GM23248 (cell line): ENCODE data around the gene PGS1. TPM values are rescaled to one million over a fixed set of nuclear protein-coding genes. Genes with fewer than 3 reads are reported as not detected.
A peak's percentile ranks its signal among the peaks of the same experiment; 100 is the strongest.

Experiments used
- DNase-seq: peaks from one replicate; pipeline ENCODE4 v3.0.0-alpha.2; 2015
- H2AFZ ChIP-seq: fragments of 200-600 bp; sonication (generic); 2 replicates; pipeline ENCODE4 v1.6.1; 2016; ENCODE audit warnings: antibody characterized with exemption
- H3F3A ChIP-seq: fragments of 200-600 bp; sonication (generic); 2 replicates; pipeline ENCODE4 v1.6.1; 2016; ENCODE audit warnings: mild to moderate bottlenecking, antibody characterized with exemption, mixed run types; ENCODE audit not compliant: insufficient read depth
- H3K27ac ChIP-seq: fragments of 200-600 bp; sonication (generic); 2 replicates; pipeline ENCODE4 v1.5.1; 2016; ENCODE audit warnings: mild to moderate bottlenecking
- H3K27me3 ChIP-seq: fragments of 200-600 bp; sonication (generic); replicated peaks from 2 replicates; pipeline ENCODE4 v1.6.1; 2016; ENCODE audit warnings: mild to moderate bottlenecking; ENCODE audit not compliant: insufficient read depth
- H3K36me3 ChIP-seq: fragments of 200-600 bp; sonication (generic); 2 replicates; pipeline ENCODE4 v1.6.1; 2016; ENCODE audit warnings: low read depth, mild to moderate bottlenecking
- H3K4me1 ChIP-seq: fragments of 200-600 bp; sonication (generic); 2 replicates; pipeline ENCODE4 v1.6.1; 2016; ENCODE audit warnings: mild to moderate bottlenecking; ENCODE audit not compliant: insufficient read depth
- H3K4me2 ChIP-seq: fragments of 200-600 bp; sonication (generic); one replicate; pipeline ENCODE4 v1.6.1; 2016; ENCODE audit warnings: mild to moderate bottlenecking; ENCODE audit not compliant: unreplicated experiment
- H3K4me3 ChIP-seq: fragments of 200-600 bp; sonication (generic); 2 replicates; pipeline ENCODE4 v1.5.1; 2016; ENCODE audit warnings: mild to moderate bottlenecking
- H3K79me2 ChIP-seq: fragments of 200-600 bp; sonication (generic); 2 replicates; pipeline ENCODE4 v1.6.1; 2016; ENCODE audit warnings: mild to moderate bottlenecking; ENCODE audit not compliant: insufficient read depth
- H3K9ac ChIP-seq: fragments of 200-600 bp; sonication (generic); 2 replicates; pipeline ENCODE4 v1.6.1; 2016; ENCODE audit warnings: mild to moderate bottlenecking
- H3K9me2 ChIP-seq: fragments of 200-600 bp; sonication (generic); 2 replicates; pipeline ENCODE4 v1.6.1; 2016; ENCODE audit warnings: mixed run types, mild to moderate bottlenecking, moderate library complexity; ENCODE audit not compliant: insufficient read depth
- H3K9me3 ChIP-seq: fragments of 200-600 bp; sonication (generic); one replicate; pipeline ENCODE4 v1.6.1; 2017; ENCODE audit warnings: low read depth
- H4K20me1 ChIP-seq: fragments of 200-600 bp; sonication (generic); 2 replicates; pipeline ENCODE4 v1.6.0; 2016; ENCODE audit not compliant: insufficient read depth
- EZH2 ChIP-seq: fragments of 200-600 bp; sonication (generic); IDR thresholded peaks from 2 replicates; pipeline ENCODE4 v1.6.1; 2018; ENCODE audit warnings: antibody characterized with exemption, mild to moderate bottlenecking; ENCODE audit not compliant: insufficient read depth, poor library complexity, severe bottlenecking
- EZH2phosphoT487 ChIP-seq: fragments of 200-600 bp; sonication (generic); IDR thresholded peaks from 2 replicates; pipeline ENCODE4 v1.6.1; 2018; ENCODE audit warnings: antibody characterized with exemption, moderate library complexity, mild to moderate bottlenecking, low read depth; ENCODE audit not compliant: insufficient read depth
- WGBS, 2 experiments: methylation state at CpG; one replicate each; pipeline ENCODE4 v1.1.6; 2015 to 2017; ENCODE audit warnings: low lambda C conversion rate in 2 of 2, low coverage in 1 of 2; ENCODE audit errors: missing lambda C conversion rate in 2 of 2; 5-methylcytosine and 5-hydroxymethylcytosine counted together
- in situ Hi-C: fragments of 300-500 bp; cut with MboI; formaldehyde crosslinking; loops from 2 replicates; pipeline ENCODE4 v1.15.0; 2020
- polyA plus RNA-seq: library from polyadenylated mRNA; unstranded; fragments of >200 nt; fragmentation: Nextera tagmentation; extraction: Ambion mirVana; gene quantifications from 2 replicates; pipeline ENCODE4 v1.2.1, GENCODE V29; 2016
- total RNA-seq: library from RNA; depleted of rRNA; stranded (reverse); fragments of >200 nt; shearing (Covaris generic); gene quantifications from 2 replicates; pipeline ENCODE4 v1.2.3, GENCODE V29; 2014

The PGS1 gene
- total and polyA plus RNA-seq, 2 experiments from 2014 or later: 30.2 to 32.5 TPM

- Histone ChIP-seq H2AFZ (no peak overlapping the region), H3K4me3 (no peak overlapping the region), H3K9me3 (no peaks in the 10 kb centered on the region), H4K20me1 (no peaks in the 10 kb centered on the region), H3K9me2 (no peaks in the 10 kb centered on the region), H3K36me3 (no peaks in the 10 kb centered on the region), H3K9ac (no peak overlapping the region), H3K27ac (no peak overlapping the region), H3K27me3 (no peaks in the 10 kb centered on the region), H3K4me1 (no peaks in the 10 kb centered on the region), H3K4me2 (no peak overlapping the region), H3F3A (no peaks in the 10 kb centered on the region), H3K79me2 (no peaks in the 10 kb centered on the region)
- no peak for DNase-seq
- in situ Hi-C loops: no loop called here
- WGBS, 2 experiments: 63 to 66% methylated on average over 18 to 19 of the region's 19 CpGs
- no peak for TF ChIP-seq EZH2phosphoT487
These were observed 57.0 kb downstream of the PGS1 start for GRCh38 chr17:78435330-78436005.

- H3K36me3 ChIP-seq: no peaks in the 10 kb centered on the region
- peaks cover 5% of the 10 kb centered on the region; the same call in 1 of the 2 replicates for H3K27me3 ChIP-seq
- H3K9me3 ChIP-seq: no peaks in the 10 kb centered on the region
- no peaks in the 10 kb centered on the region for H4K20me1 ChIP-seq
- no peak overlapping the region for H2AFZ ChIP-seq
- no peak overlapping the region for H3K4me3 ChIP-seq
- no peak for TF ChIP-seq EZH2phosphoT487
- TF ChIP-seq EZH2: no peak
- in situ Hi-C loops: no loop called here
- no peaks in the 10 kb centered on the region for H3K9me2 ChIP-seq
- H3K9ac ChIP-seq: no peak overlapping the region
- no peaks in the 10 kb centered on the region for H3K79me2 ChIP-seq
- no peak overlapping the region for H3K27ac ChIP-seq
- no peaks in the 10 kb centered on the region for H3K4me1 ChIP-seq
- DNase-seq: no peak
- H3F3A ChIP-seq: no peaks in the 10 kb centered on the region
- H3K4me2 ChIP-seq: no peak overlapping the region
- WGBS, 2 experiments: 77 to 84% methylated on average over 20 of the region's 20 CpGs
These were observed 59.2 kb downstream of the PGS1 start for GRCh38 chr17:78437508-78438169.

GRCh38 chr17:78438271-78438691 is 59.8 kb downstream of the PGS1 start:
- H4K20me1 ChIP-seq: no peaks in the 10 kb centered on the region
- in situ Hi-C loops: no loop called here
- no peak overlapping the region for H2AFZ ChIP-seq
- H3K9me2 ChIP-seq: no peaks in the 10 kb centered on the region
- no peaks in the 10 kb centered on the region for H3K9me3 ChIP-seq
- H3K4me1 ChIP-seq: no peaks in the 10 kb centered on the region
- no peaks in the 10 kb centered on the region for H3F3A ChIP-seq
- H3K27me3 ChIP-seq: peaks cover 7% of the 10 kb centered on the region; the same call in 1 of the 2 replicates
- 77 to 84% methylated on average over 10 of the region's 10 CpGs for WGBS, 2 experiments
- H3K4me2 ChIP-seq: no peak overlapping the region
- H3K79me2 ChIP-seq: no peaks in the 10 kb centered on the region
- TF ChIP-seq EZH2phosphoT487: no peak
- H3K27ac ChIP-seq: no peak overlapping the region
- H3K4me3 ChIP-seq: no peak overlapping the region
- no peak for DNase-seq
- no peak overlapping the region for H3K9ac ChIP-seq
- no peaks in the 10 kb centered on the region for H3K36me3 ChIP-seq

- Histone ChIP-seq H2AFZ (no peak overlapping the region), H3K27ac (no peak overlapping the region), H3K4me1 (no peaks in the 10 kb centered on the region), H3K9me2 (no peaks in the 10 kb centered on the region), H3K4me2 (no peak overlapping the region), H3F3A (no peaks in the 10 kb centered on the region), H4K20me1 (no peaks in the 10 kb centered on the region), H3K79me2 (no peaks in the 10 kb centered on the region), H3K9ac (no peak overlapping the region), H3K4me3 (no peak overlapping the region), H3K36me3 (no peaks in the 10 kb centered on the region), H3K9me3 (no peaks in the 10 kb centered on the region), H3K27me3 (peaks cover 7% of the 10 kb centered on the region; the same call in 1 of the 2 replicates)
- DNase-seq: peak; percentile 21
- TF ChIP-seq EZH2phosphoT487: no peak
- no peak for TF ChIP-seq EZH2
- in situ Hi-C loops: no loop called here
- WGBS, 2 experiments: 80% methylated on average over 16 of the region's 16 CpGs
These were observed 60.4 kb downstream of the PGS1 start for GRCh38 chr17:78438694-78439325.
